Activated T-helper 1 cell treated with anti-CD3 and anti-CD28 coated beads, Interleukin-12 subunit alpha, Interleukin-12 subunit beta, Interleukin-2, Interleukin-4 antibody, amounts not matched to agents 30 ng/mL and 10 ng/mL and 1 ng/mL, durations not matched to agents 14 hours and 24 hours and 36 hours (primary cell): ENCODE results near the gene LILRA2. TPM values are rescaled to one million over a fixed set of nuclear protein-coding genes. Genes with fewer than 3 reads are reported as not detected.
"Not testable (repeated sequence)": the region's sequence is repeated elsewhere in the genome, so short reads cannot be mapped to it uniquely, and the experiment has no call there.

Source experiments
- DNase-seq: peaks from one replicate; pipeline ENCODE4 v3.0.0; 2021; ENCODE audit warnings: low spot score
- H3K27ac Mint-ChIP-seq: one replicate; pipeline ENCODE4 v1.8.0; 2021; ENCODE audit warnings: mild to moderate bottlenecking, mixed read lengths
- H3K27me3 Mint-ChIP-seq: one replicate; pipeline ENCODE4 v1.8.0; 2022; ENCODE audit warnings: mild to moderate bottlenecking, moderate library complexity, mixed read lengths; ENCODE audit not compliant: insufficient read depth
- H3K36me3 Mint-ChIP-seq: one replicate; pipeline ENCODE4 v1.8.0; 2021; ENCODE audit warnings: low read depth, mixed read lengths
- H3K4me1 Mint-ChIP-seq: one replicate; pipeline ENCODE4 v1.8.0; 2021; ENCODE audit warnings: low read depth, mixed read lengths
- H3K4me3 Mint-ChIP-seq: one replicate; pipeline ENCODE4 v1.8.0; 2021; ENCODE audit warnings: mild to moderate bottlenecking, moderate library complexity, mixed read lengths
- H3K9me3 Mint-ChIP-seq: one replicate; pipeline ENCODE4 v1.8.0; 2021; ENCODE audit warnings: mixed read lengths
- intact Hi-C: fragments of 100-400 bp; cut with micrococcal nuclease; formaldehyde crosslinking; loops from one replicate; pipeline ENCODE4 v1.15.1; 2024
- total RNA-seq: library from RNA; stranded (reverse); gene quantifications from 2 replicates; pipeline ENCODE4 v1.2.3, GENCODE V29; 2022

Gene LILRA2
- total RNA-seq, 1 donor from 2014 or later, result not detected

- Mint-ChIP-seq H3K4me1 (no peaks in the 10 kb centered on the region), H3K4me3 (no peak overlapping the region), H3K36me3 (no peaks in the 10 kb centered on the region), H3K27me3 (peaks cover 5% of the 10 kb centered on the region), H3K27ac (no peak overlapping the region), H3K9me3 (no peaks in the 10 kb centered on the region)
- no peak for DNase-seq
- intact Hi-C loops, result no loop called here
Measured at GRCh38 chr19:54606230-54606629, 32.6 kb downstream of the LILRA2 start.

GRCh38 chr19:54606891-54607784, 33.5 kb downstream of the LILRA2 start:
- intact Hi-C loops, result no loop called here
- Mint-ChIP-seq H3K4me3 (no peak overlapping the region), H3K4me1 (no peaks in the 10 kb centered on the region), H3K9me3 (no peaks in the 10 kb centered on the region), H3K27me3 (peaks cover 5% of the 10 kb centered on the region), H3K36me3 (no peaks in the 10 kb centered on the region), H3K27ac (no peak overlapping the region)
- DNase-seq, result no peak

DNA sequence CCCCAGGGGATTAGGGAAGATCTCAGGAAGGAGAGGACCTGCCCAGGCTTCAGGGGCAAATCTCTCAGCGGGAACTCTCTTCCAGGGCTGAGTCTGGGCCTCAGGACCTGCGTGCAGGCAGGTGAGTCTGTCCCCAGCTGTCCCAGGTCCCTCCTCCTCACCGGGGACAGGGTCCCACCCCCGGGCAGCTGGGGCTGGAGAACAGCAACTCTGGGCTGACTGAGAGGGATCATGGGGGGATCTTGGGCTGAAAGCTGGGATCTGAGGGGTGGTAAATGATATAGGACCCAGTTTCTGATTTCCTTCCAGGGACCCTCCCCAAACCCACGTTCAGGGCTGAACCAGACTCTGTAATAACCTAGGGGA, 34.2 kb downstream of the LILRA2 start:
- Mint-ChIP-seq H3K4me3 (no peak overlapping the region), H3K36me3 (no peaks in the 10 kb centered on the region), H3K27ac (no peak overlapping the region), H3K4me1 (no peaks in the 10 kb centered on the region), H3K9me3 (no peaks in the 10 kb centered on the region), H3K27me3 (peaks cover 3% of the 10 kb centered on the region)
- DNase-seq, result no peak
- intact Hi-C loops, result no loop called here

DNA sequence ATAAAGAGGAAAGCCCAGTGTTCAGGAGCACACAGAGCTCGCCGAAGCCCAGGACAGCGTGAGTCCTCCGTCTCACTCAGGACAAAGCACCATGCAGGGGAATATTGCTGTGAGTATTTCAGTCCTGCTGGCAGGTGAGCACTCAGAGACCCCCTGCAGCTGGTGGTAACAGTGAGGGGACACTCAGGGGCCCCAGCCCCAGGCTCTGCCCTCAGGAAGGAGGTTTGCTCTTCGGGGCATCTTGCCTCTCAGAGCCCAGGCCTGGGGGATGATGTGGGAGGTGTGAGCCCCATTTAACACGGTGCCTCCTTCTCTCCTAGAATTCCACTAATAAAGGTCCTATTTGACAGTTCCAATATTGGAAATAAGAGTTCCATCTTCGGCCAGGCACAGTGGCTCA, 34.6 kb downstream of the LILRA2 start:
- Mint-ChIP-seq H3K4me1 (no peaks in the 10 kb centered on the region), H3K36me3 (no peaks in the 10 kb centered on the region), H3K27ac (no peak overlapping the region), H3K4me3 (no peak overlapping the region), H3K27me3 (peaks cover 3% of the 10 kb centered on the region), H3K9me3 (no peaks in the 10 kb centered on the region)
- intact Hi-C loops, result no loop called here
- DNase-seq, result no peak

DNA sequence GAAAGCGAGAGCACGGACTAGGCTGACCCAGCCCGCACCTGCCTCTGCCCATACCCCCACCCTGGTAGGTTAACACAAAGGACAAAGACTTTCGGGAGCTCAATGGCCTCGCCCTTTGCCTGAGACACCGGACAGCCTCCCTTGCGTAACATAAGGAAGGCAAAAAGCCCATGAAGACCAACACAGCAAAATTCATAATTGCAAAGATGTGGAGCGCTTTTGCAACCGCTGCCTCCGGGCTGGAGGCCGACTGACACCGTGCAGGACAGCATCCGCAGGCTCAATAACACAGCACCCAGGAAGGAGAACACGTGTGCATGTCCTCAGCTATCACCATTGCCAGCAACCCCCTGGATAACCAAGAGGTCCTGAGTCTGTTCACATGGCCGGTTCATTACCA, 35.2 kb downstream of the LILRA2 start:
- no peaks in the 10 kb centered on the region for H3K4me1 Mint-ChIP-seq
- H3K27ac Mint-ChIP-seq, result no peak overlapping the region
- intact Hi-C loops, result no loop called here
- DNase-seq, result no peak
- peaks cover 3% of the 10 kb centered on the region for H3K27me3 Mint-ChIP-seq
- H3K4me3 Mint-ChIP-seq, result no peak overlapping the region
- no peaks in the 10 kb centered on the region for H3K36me3 Mint-ChIP-seq
- peaks cover 3% of the 10 kb centered on the region for H3K9me3 Mint-ChIP-seq

DNA sequence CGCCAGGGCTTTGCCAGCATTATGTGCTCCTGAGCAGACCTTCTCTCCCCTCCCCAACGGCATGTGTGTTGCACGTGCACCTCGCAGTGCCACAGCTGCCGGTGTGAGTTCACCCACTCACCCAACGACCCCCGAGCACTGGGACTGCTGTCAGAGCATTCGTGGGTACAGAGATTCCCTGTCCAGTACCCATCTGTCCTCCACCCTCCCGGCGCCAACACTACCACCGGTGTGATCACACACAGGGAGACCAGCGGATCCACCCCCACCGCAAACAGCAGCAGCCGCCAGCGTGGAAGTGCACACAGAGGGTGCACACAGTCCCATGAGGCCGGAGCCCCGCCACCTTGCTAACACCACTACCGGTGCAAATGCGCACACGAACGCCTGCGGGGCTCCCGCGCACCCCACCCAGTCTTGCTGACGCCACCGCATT, 35.8 kb downstream of the LILRA2 start:
- H3K27me3 Mint-ChIP-seq, result peaks cover 3% of the 10 kb centered on the region
- H3K4me1 Mint-ChIP-seq, result no peaks in the 10 kb centered on the region
- no peaks in the 10 kb centered on the region for H3K36me3 Mint-ChIP-seq
- intact Hi-C loops, result no loop called here
- no peak overlapping the region for H3K4me3 Mint-ChIP-seq
- H3K9me3 Mint-ChIP-seq, result peaks cover 5% of the 10 kb centered on the region
- no peak overlapping the region for H3K27ac Mint-ChIP-seq
- DNase-seq, result no peak

DNA sequence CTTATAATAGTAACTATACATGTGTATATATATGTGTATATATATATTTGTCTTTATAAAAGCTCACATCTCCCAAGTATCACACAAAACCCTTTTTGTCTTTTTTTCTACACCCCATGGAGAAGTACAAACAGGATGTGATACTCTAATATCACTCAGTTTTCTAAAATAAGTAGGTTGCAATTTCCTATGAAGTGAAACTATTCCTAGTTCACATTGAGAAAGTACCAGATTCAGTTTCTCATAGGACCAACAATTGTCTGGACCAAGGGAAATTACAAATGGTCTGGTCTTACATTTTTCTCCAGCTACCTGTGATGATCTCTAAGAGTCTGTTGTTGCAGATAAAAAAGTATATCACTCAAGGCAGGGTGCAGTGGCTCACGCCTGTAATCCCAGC, 38.8 kb downstream of the LILRA2 start:
- Mint-ChIP-seq H3K9me3 (peaks cover 5% of the 10 kb centered on the region), H3K27ac (no peak overlapping the region), H3K4me3 (no peak overlapping the region), H3K36me3 (no peaks in the 10 kb centered on the region), H3K4me1 (no peaks in the 10 kb centered on the region), H3K27me3 (peaks cover 2% of the 10 kb centered on the region)
- DNase-seq, result no peak
- intact Hi-C loops, result no loop called here

GRCh38 chr19:54614726-54615125, 41.1 kb downstream of the LILRA2 start:
- H3K4me1 Mint-ChIP-seq, result no peaks in the 10 kb centered on the region
- H3K36me3 Mint-ChIP-seq, result no peaks in the 10 kb centered on the region
- H3K4me3 Mint-ChIP-seq, result no peak overlapping the region
- no peak overlapping the region for H3K27ac Mint-ChIP-seq
- peaks cover 5% of the 10 kb centered on the region for H3K9me3 Mint-ChIP-seq
- H3K27me3 Mint-ChIP-seq, result peaks cover 2% of the 10 kb centered on the region
- no peak for DNase-seq
- intact Hi-C loops, result no loop called here

- no peak for DNase-seq
- Mint-ChIP-seq H3K27ac (no peak overlapping the region), H3K36me3 (no peaks in the 10 kb centered on the region), H3K4me3 (no peak overlapping the region), H3K27me3 (peaks cover 2% of the 10 kb centered on the region), H3K9me3 (peaks cover 5% of the 10 kb centered on the region), H3K4me1 (no peaks in the 10 kb centered on the region)
- intact Hi-C loops, result no loop called here
Measured at GRCh38 chr19:54616057-54616456, 42.5 kb downstream of the LILRA2 start.

- H3K9me3 Mint-ChIP-seq, result peaks cover 5% of the 10 kb centered on the region
- no peak overlapping the region for H3K27ac Mint-ChIP-seq
- H3K36me3 Mint-ChIP-seq, result no peaks in the 10 kb centered on the region
- intact Hi-C loops, result no loop called here
- H3K27me3 Mint-ChIP-seq, result peaks cover 4% of the 10 kb centered on the region
- no peaks in the 10 kb centered on the region for H3K4me1 Mint-ChIP-seq
- no peak overlapping the region for H3K4me3 Mint-ChIP-seq
- no peak for DNase-seq
Measured at GRCh38 chr19:54616821-54617560, 43.4 kb downstream of the LILRA2 start.

GRCh38 chr19:54620464-54620863, 46.9 kb downstream of the LILRA2 start:
- no peak for DNase-seq
- Mint-ChIP-seq H3K27ac (no peak overlapping the region), H3K4me1 (no peaks in the 10 kb centered on the region), H3K9me3 (no peaks in the 10 kb centered on the region), H3K36me3 (no peaks in the 10 kb centered on the region), H3K4me3 (no peak overlapping the region), H3K27me3 (peaks cover 7% of the 10 kb centered on the region)
- intact Hi-C loops, result no loop called here

DNA sequence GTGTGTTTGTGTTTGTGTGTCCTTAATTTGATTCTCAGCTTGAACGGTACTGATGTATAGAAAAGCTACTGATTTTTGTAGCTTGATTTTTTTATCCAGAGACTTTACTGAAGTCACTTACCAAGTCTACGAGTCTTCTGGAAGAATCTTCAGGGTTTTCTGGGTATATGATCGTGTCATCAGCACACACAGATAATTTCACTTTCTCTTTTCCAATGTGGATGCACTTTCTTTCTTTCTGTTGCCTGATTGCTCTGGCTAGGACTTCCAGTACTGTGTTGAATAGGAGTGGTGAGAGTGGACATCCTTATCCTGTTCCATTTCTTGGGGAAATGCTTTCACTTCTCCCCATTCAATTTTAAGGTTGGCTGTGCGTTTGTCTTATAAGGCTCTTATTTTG, 48.8 kb downstream of the LILRA2 start:
- Mint-ChIP-seq H3K36me3 (no peaks in the 10 kb centered on the region), H3K4me1 (no peaks in the 10 kb centered on the region), H3K27me3 (peaks cover 7% of the 10 kb centered on the region), H3K27ac (no peak overlapping the region), H3K9me3 (no peaks in the 10 kb centered on the region), H3K4me3 (no peak overlapping the region)
- intact Hi-C loops, result no loop called here
- no peak for DNase-seq

- DNase-seq, intact Hi-C loops, H3K4me3 Mint-ChIP-seq, H3K27ac Mint-ChIP-seq, H3K36me3 Mint-ChIP-seq, H3K9me3 Mint-ChIP-seq, H3K27me3 Mint-ChIP-seq, H3K4me1 Mint-ChIP-seq: not testable (repeated sequence)
Measured at GRCh38 chr19:54624234-54624633, 50.6 kb downstream of the LILRA2 start.
